T-helper 2 cell (primary cell): ENCODE results near the gene OR4D2.

ENCODE experiments used
- DNase-seq, 5 experiments: peaks; one replicate each; pipeline versions ENCODE4 v3.0.0 to v3.0.0-alpha.2; 2012 to 2022

Gene OR4D2

DNA sequence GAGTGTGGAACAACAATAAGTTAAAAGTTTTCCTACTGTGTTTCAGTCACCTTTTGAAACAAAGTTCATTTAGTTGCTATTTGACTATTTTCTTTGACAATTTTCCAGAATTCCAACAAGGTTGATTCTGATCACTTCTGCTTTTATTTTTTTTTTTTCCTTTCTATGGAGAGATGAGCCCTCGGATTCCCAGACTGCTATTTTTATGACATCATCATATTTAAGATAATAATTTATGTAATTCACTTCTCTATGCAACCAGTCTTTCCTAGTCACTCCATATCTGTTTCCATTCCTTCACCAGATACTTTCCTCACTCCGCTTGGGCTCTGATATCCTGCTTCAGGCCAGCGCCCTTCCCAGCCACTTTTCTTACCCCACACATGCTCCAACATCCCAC, 8.1 kb downstream of the OR4D2 start:
- DNase-seq: no peak

DNA sequence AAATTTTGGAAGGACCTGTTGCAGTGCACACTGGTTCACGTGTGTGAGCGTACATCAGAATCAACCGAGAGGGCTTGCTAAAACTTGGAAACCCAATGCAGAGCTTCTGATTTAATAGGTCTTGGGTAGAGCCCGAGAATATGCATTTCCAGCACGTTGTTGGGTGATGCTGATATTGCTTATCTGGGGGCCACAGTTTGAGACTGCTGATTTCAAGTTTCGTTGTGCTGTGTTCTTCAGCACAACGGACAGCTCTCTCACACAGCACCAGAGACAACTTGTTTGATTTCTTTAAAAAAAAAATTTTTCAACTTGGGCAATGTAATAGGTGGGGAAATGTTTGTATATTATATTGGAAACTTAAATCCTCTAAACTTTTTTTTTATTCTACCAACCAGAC, 9.4 kb downstream of the OR4D2 start:
- no peak for DNase-seq

DNA sequence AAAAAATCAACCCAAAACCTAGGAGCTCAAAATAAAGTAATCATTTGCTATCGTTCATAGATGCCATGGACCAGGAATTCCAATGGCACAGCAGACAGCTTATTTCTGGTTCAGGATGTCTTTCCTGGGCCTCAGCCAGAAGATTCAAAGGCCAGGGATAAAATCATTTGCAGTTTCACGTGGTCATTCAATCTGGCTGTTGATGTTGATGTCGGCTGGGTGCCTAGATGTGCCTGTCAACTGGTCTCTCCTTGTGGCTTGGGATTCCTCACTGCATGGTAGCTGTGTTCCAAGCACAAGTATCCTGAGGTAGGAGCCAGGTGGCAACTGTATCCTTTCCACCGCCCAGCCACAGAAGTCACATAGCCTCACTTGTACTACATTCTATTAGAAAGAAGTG, 15.0 kb downstream of the OR4D2 start:
- DNase-seq: no peak

DNA sequence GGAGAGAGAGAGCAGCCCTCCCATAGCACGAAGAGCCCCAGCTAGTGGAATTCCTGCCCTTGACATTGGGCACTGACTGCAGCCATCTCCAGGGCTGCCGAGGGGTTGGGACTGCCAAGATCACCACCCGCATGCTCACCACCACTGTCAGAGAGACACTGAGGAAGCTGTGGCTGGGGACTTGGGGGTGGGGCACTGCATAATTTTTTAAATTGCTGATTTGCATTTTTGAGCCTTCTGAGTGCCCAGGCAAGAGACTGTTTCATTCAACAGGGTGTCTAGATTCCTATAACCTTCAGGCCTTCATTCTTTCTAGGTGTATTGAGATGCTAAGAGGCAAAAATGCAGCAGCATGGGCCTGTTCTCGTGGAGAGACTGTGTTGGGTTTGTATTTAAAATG, 16.7 kb downstream of the OR4D2 start:
- no peak for DNase-seq

DNA sequence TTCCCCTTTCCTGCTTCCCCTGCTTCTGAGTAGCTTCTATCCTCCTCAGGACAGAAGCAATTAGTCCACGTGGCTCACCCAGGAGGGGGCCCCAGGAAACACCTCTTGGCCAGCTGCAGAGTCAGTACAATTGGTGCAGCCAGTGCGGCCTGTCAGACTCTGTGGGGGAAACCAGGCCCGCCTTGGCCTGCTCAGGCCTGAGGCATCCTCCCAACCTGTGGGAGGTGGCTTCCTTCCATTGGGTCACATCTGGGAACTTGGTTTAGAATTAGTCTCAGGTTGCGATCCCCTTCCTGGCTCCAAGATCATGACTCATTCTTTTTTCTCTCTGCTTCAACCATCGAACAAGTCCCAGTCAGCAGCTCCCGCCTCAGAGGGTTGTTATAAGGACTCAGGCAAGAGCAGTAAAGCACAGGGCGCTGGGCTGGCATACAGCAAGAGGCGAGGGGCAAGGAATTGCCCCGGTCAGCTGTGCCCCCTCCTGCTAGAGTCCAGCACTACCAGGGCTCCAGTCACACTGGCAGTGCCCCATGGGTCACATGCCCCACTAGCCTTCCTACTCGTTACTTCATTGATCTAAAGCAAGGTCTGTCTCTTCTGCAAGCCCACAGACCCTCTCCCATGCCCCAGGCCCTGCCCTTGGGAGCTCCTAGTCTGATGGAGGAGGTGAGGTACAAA, 17.7 kb downstream of the OR4D2 start:
- DNase-seq: no peak

DNA sequence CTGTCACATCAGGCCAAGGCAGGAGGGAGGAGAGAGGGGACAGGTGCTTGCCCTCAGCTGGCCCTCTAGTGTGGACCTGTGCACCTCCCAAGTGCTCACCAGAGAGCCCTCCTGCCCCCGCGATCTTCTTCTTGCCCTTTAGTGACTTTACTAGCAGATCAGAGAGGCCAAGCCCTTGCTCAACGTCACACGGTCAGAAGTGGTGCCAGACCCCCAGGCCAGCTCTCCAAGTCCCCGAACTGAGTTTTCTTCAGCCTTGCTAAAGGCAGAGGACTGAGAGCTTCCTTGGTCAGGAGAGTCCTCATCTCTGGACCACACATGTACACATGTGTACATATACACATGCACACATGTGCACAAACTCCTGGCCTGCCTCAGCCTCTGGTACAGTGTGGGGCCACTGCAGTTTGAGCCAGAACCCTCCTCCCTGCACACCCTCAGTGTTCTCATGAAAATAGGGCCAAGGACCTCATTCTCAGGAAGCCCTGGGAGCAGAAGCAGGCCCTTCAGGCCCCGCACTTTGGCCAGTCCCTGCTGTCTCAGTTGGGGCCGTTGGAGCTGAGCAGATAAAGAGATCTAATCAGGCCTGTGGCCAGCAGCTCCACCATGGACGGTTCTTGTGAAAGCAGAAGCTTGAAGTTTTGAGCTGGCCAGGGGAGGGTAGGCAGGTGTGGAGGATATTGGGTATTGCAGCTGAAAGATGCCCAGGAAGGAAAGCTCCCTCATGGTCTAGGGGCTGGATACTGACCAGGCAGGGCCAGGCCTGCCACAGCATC, 18.4 kb downstream of the OR4D2 start:
- no peak for DNase-seq

DNA sequence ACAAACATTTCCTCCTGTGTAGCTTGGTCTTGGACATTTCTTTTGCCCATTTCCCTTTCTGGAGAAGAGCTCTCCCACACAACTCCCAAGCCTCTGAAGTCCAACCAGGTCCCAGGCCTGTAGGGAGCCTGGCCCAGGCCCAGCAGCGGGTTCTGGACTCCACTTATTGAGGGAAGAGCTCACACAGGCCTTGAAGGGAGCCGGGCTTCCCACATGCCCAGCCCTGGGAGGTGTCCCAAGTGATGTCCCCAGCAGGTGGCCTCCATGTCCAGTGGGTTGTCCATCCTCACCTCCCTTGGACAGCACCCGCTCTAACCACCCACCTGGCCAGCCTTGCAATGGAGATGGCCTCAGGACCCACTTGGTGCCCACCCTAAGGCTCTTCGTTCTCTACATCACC, 19.8 kb downstream of the OR4D2 start:
- DNase-seq: no peak

DNA sequence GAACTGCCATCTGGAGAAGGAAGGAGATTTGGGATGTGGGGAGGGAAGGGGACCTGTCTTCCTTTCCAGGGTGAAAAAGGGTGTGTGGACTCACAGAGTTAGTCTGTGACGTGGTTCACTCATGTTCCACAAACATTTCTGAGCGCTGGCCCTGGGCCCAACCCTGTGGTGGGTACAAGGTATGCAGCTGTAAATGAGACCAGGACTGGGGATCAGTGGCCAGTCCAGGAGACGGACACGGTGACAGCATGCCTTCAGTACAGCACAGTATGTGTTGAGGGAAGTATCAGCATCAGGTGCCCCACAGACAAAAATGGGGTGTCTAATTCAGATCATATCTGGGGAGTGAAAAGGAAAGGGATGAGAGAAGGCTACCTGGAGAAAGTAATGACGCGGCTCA, 20.3 kb downstream of the OR4D2 start:
- no peak for DNase-seq

DNA sequence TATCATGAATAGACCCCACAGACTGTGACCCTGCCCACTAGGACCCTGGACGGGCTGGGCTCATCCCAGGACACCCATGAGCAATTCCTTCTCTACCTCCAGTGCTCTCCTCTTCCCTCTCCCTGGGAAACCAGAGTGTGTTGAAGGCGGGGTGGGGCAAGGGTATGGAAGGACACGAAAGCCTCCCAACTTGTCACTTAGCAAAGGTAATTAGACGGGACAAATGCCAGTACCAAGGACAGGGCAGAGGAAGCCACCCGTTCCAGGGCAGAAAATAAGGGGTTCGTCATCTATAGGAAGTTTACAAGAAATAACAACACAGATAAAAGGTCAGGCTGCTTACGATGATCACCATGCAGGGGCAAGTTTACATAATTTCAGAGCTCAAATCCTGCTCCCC, 20.9 kb downstream of the OR4D2 start:
- no peak for DNase-seq

DNA sequence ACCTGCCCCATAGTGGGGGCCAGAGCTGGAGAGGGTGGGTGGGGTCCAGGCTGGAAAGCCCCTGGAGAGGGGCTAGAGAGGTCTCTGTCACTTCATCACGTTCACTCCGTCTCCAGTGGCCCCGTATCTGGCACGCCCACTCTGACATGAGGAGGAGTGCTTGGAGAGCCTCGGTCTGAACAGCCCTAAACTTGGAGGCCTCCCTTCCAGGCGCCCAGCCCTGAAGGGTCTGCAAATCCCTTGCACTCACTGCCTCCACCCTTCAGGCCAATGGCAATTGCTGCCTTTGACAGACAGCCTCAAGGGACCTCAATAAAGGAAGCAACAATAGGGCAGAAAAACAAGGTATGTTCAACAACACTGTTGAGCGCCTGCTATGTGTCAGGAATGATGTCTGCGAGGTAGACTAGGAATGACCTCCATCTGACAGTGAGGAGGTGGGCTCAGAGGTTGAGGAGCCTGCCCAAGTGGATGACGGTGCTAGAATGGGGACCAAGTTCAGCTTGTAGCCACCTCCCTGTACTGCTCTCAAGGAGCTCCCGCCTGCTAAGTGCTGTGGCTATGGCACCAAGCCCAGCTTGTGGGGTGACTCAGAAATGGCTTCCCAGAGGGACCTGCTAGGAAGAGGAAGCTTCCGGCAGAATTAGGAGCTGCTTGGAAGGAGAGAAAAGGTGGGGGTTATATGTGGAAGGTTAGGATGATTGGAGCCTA, 22.8 kb downstream of the OR4D2 start:
- no peak for DNase-seq

DNA sequence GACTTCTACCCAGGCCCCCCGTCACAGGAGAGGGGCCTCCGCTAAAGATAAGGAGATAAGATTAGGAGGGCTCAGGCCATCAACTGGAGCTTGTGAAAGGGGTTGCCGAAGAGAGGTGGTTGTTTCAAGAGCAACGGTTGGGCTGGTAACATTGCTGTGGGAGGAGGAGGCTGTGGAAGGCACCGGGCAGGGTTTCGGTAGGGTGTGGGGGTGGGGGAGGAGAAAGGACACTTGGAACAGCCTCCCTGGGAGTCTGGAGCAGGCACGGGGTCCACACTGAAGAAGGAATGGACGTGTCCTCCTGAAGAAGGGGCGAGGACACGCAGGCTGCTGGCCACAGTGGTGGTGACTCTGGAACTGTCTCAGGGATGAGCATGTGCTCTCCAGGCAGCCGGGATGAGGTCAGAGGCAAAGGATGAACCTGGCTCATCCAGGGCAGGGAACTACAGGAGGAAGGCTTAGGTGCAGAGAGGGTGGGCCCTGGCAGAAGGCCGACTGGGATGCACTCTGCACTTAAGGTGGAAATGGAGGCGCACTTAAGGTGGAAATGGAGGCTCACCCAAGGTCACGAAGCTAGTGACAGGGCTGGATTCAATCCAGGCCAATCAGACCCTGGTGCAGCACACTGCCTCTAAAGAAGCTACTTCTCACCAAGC, 24.6 kb downstream of the OR4D2 start:
- DNase-seq: no peak

DNA sequence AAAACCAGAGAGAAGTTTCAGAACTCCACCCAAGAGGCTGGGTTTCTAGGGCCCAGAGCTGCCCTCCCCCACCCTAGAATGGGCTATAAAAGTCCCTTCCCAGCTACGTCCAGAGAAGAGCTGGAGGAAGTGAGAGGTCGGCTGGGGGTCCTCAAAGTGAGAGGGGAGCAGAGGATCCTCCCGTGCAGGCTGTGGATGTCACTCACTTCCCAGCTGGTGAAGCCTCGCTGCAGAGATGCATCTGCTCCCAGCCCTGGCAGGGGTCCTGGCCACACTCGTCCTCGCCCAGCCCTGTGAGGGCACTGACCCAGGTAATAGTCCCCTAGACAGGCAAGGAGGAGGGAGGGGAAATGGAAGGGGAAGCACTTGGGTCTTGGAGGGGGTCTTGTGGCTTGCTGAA, 25.8 kb downstream of the OR4D2 start, which contains the start of gene EPX:
Gene EPX (plus strand): TSS at position 115 of the 400 bp plus-strand sequence. CDS start 121 bp downstream, at position 236.
- DNase-seq: no peak

DNA sequence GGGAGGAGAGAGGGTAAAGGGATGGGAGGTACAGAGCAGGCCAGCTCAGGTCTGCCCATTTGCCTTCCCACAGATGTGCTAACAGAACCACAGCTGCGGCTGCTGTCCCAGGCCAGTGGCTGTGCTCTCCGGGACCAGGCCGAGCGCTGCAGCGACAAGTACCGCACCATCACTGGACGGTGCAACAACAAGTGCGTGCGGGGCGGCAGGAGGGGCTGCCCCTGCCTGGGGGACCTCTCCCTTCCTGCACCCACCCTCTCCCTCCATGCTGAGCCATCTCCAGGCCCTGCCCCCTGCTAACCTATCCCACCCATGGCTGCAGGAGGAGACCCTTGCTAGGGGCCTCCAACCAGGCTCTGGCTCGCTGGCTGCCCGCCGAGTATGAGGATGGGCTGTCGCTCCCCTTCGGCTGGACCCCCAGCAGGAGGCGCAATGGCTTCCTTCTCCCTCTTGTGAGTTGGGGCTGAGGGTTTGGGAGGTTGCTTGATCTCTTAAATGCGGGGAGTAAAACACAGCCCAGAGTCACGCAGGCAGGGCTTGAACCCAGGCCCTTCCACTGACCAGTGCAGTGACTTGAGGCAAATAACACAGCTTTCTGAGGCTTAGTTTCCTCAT, 27.0 kb downstream of the OR4D2 start:
- no peak for DNase-seq

DNA sequence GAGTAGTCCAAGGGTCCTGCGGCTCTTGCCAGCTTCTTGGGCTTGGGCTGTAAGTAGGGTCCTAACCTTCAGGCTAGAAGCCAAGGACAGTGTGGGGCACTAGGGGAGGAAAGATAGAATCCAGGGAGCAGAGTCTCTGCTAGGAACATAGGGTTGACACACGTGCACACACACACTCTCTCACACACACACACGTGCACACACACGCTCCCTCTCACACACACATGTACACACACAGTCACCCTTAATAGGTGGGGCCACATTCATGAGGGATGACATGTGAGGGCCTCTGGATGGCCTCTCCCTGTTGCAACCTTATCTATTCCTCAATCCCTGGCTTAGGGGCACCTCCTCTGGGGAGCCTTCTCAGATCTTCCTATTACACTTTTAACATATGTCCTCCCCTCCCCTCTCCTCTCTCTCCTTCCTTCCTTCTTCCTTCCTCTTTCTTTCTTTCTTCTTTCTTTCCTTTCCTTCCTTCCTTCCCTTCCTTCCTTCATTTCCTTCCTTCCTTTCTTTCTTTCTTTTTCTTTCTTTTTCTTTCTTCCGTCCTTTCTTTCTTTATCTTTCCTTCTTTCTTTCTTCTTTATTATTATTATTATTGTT, 28.8 kb downstream of the OR4D2 start:
- DNase-seq: no peak

DNA sequence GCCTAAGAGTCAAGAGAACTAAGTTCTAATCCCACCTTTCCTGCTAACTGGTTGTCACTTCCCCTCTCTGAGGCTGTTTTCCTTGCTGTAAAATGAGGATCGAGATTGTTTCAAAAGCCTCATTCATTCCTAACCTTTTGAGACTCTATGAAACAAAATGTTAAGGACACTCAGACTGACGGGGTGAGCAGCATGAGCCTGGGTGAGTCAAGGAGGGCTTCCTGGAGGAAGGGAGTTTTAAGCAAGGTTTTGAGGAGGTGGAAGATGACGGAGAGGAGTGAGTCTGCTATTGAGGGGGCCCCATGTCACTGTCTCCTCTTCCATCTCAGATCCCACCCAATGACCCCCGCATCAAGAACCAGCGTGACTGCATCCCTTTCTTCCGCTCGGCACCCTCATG, 29.8 kb downstream of the OR4D2 start:
- no peak for DNase-seq

DNA sequence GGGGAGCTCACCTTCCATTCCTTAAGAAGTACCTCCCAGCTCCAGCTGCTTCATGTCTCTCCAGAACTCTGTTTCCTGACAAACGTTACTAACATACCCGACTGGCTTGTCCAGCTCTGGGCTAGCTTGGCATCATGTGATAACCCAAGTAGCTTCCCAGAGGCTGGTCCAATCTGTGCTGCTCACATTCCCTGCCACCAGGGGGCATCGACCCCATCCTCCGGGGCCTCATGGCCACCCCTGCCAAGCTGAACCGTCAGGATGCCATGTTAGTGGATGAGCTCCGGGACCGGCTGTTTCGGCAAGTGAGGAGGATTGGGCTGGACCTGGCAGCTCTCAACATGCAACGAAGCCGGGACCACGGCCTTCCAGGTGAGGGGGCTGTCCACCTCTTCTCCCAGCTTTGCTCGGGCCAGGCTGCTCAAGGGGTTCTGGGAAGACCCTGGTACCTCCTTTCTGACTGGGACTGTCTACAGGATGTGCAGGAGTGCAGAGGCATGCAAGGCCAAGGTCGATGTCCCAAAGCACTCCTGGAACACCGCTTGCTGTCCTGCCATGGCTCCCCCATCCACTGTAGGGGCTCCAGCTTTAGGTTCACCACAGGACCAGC, 33.3 kb downstream of the OR4D2 start:
- DNase-seq: peak in 4 of 5 experiments; percentile 23 to 53 (median 40)

DNA sequence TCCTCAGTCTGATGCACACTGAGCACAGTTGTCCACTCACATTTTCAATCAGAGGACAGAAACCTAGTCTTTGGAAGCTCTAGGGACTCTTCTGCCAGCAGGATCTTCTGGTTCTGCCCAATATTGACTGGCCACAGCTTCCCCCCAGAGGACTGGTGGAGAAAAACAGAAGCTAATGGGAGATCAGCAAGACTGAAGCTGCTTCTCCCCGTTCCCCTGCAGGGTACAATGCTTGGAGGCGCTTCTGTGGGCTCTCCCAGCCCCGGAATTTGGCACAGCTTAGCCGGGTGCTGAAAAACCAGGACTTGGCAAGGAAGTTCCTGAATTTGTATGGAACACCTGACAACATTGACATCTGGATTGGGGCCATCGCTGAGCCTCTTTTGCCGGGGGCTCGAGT, 36.1 kb downstream of the OR4D2 start:
- DNase-seq: no peak

DNA sequence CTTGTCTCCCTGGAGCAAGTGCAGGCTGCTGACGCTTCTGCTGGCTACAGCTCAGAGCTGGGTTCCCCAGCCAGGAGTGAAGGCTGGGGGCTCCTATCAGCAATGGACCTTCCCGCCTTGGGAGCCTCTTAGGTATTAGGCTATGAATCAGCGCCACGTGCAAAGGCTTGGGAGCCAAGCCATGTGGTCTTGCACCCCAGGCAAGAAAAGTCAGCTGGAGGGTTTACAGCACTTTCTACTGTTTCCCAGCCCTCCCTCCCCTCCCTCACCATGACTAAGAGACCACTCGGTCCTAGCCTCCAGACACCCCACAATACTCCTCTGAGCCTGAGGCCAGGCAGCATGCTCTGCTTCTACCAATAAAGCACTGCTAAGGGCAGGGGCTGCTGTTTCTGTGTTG, 38.0 kb downstream of the OR4D2 start:
- no peak for DNase-seq

DNA sequence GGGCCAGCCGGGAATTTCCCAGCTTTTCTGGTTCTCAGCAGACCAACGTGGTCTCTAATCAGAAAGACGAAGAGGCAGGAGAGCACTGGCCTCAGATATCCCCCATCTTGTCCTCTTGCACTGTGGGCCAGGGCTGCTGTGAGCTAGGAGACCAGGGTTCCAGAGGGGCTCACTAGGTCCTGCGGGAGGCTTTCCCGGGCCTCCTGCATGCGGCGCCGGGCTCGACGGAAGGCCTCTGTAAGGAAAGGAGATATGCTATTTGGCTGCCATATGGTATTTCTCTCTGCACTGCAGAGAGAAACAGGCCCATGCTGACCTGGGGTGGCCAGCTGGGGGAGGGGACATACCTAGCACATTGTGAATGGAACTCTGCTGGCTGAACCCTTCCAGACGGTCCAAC, 39.2 kb downstream of the OR4D2 start:
- DNase-seq: no peak

DNA sequence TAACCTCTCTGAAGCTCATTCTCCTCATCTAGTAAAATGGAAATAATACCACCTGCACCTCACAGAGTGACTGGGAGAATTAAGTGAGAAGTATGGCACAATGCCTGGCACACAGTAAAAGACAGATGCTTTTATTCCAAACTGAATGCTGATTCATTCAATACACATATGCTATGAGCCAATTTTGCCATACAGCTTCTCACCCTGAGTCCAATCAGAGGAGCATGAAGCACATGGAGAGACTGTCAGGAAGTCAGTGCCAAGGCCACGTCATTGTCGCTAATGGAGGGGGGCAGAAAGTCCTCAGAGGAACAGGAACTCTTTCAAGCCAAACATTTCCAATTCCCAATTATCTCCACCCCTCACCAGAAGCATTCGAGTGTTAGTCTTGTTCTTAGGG, 40.7 kb downstream of the OR4D2 start:
- no peak for DNase-seq

DNA sequence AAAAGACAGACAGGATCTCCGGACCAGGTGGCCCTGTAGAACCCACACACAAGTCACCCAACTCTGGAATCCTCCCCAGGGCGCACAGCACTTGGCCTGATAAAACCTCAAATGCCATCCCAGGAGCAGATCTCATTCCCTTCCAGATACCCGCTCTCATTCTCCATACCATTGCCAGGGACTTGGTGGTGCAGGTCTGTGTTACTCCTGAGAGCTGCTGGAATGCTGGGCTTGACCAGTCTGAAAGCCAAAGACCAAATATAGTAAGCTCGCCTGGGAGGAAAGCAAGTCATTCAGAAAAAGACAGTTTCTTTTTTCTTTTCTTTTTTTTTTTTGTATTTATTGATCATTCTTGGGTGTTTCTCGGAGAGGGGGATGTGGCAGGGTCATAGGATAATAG, 41.6 kb downstream of the OR4D2 start:
- DNase-seq: no peak

DNA sequence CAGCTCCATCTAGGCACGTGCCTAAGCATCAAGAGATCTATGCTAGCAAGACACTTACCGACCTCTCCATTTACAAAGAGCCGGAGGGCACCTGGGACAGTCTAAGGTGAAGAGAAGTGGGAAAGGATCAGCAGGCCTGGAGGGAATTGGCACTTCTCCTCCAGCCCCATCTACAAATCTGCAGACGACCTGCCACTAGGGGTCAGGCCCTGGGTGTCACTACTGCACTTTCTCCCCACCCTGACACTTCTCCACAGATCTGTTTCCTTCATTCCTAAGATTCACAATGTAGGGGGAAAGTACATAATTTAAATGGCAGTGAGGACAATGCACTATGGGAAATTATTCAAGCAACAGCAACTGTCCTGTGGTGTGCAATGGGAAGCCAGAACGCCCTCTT, 44.1 kb downstream of the OR4D2 start:
- DNase-seq: no peak
